Astrocyte (in vitro differentiated cells and primary cell): ENCODE measurements around the gene A1BG.
"Not testable (repeated sequence)": the region's sequence is repeated elsewhere in the genome, so short reads cannot be mapped to it uniquely, and the experiment has no call there.

Experiments used
- CTCF ChIP-seq: IDR thresholded peaks from 2 replicates; pipeline ENCODE4 v1.5.1; 2011; ENCODE audit warnings: low read depth, mild to moderate bottlenecking, inconsistent platforms, low read length, moderate library complexity; ENCODE audit not compliant: insufficient read depth
- EZH2 ChIP-seq: IDR thresholded peaks from 2 replicates; pipeline ENCODE4 v1.6.1; 2012; ENCODE audit warnings: mild to moderate bottlenecking, low read length, inconsistent platforms; ENCODE audit not compliant: insufficient read depth

- not testable (repeated sequence) for TF ChIP-seq CTCF, EZH2
Observed at GRCh38 chr19:58348080-58348479, 5.2 kb downstream of the A1BG start.
